NCI-H1436 (cell line): ENCODE results near the gene KIF25.
A peak's percentile ranks its signal among the peaks of the same experiment; 100 is the strongest.
"Not testable (repeated sequence)": the region's sequence is repeated elsewhere in the genome, so short reads cannot be mapped to it uniquely, and the experiment has no call there.

Source experiments
- DNase-seq: peaks from one replicate; lab custom pipeline; 2025; lab: John Stamatoyannopoulos, UW

Gene KIF25

GRCh38 chr6:167995731-167996151, 1.7 kb upstream of the KIF25 start:
- DNase-seq = no peak

- DNase-seq = peak; percentile 48
These were observed 859 bp upstream of the KIF25 start for GRCh38 chr6:167996424-167997199.

- no peak for DNase-seq
These were observed 744 bp downstream of the KIF25 start for GRCh38 chr6:167998215-167998614.

GRCh38 chr6:168000198-168001028, 2.9 kb downstream of the KIF25 start:
- no peak for DNase-seq

- DNase-seq = no peak
These were observed 3.5 kb downstream of the KIF25 start for GRCh38 chr6:168001029-168001332.

- DNase-seq = not testable (repeated sequence)
These were observed 4.0 kb downstream of the KIF25 start for GRCh38 chr6:168001514-168001913.

GRCh38 chr6:168002804-168003203, 5.3 kb downstream of the KIF25 start:
- no peak for DNase-seq

GRCh38 chr6:168004023-168004422, 6.6 kb downstream of the KIF25 start:
- no peak for DNase-seq

GRCh38 chr6:168004945-168005344, 7.5 kb downstream of the KIF25 start:
- no peak for DNase-seq

GRCh38 chr6:168005796-168006195, 8.3 kb downstream of the KIF25 start:
- DNase-seq = no peak

- no peak for DNase-seq
These were observed 10.3 kb downstream of the KIF25 start for GRCh38 chr6:168007592-168008338.

GRCh38 chr6:168009331-168009730, 11.9 kb downstream of the KIF25 start:
- DNase-seq = no peak

- no peak for DNase-seq
These were observed 13.8 kb downstream of the KIF25 start for GRCh38 chr6:168011291-168011690.

GRCh38 chr6:168012431-168013249, 15.2 kb downstream of the KIF25 start:
- DNase-seq = no peak

GRCh38 chr6:168013250-168013915, 15.9 kb downstream of the KIF25 start:
- no peak for DNase-seq

GRCh38 chr6:168014428-168014827, 17.0 kb downstream of the KIF25 start:
- DNase-seq = no peak

GRCh38 chr6:168015009-168015408, 17.5 kb downstream of the KIF25 start:
- no peak for DNase-seq

- DNase-seq = no peak
These were observed 18.2 kb downstream of the KIF25 start for GRCh38 chr6:168015482-168016175.

- no peak for DNase-seq
These were observed 18.7 kb downstream of the KIF25 start for GRCh38 chr6:168016176-168016620.

GRCh38 chr6:168016721-168017525, 19.5 kb downstream of the KIF25 start:
- no peak for DNase-seq
